Astrocyte (in vitro differentiated cells and primary cell): ENCODE measurements around the gene GRIK3.

ENCODE experiments used
- EZH2 ChIP-seq: IDR thresholded peaks from 2 replicates; pipeline ENCODE4 v1.6.1; 2012; ENCODE audit warnings: mild to moderate bottlenecking, low read length, inconsistent platforms; ENCODE audit not compliant: insufficient read depth
- TF ChIP-seq, protein P1 (sequence below): IDR thresholded peaks from 2 replicates; pipeline ENCODE4 v1.5.1; 2011; ENCODE audit warnings: low read depth, mild to moderate bottlenecking, inconsistent platforms, low read length, moderate library complexity; ENCODE audit not compliant: insufficient read depth

- TF ChIP-seq, protein P1, sequence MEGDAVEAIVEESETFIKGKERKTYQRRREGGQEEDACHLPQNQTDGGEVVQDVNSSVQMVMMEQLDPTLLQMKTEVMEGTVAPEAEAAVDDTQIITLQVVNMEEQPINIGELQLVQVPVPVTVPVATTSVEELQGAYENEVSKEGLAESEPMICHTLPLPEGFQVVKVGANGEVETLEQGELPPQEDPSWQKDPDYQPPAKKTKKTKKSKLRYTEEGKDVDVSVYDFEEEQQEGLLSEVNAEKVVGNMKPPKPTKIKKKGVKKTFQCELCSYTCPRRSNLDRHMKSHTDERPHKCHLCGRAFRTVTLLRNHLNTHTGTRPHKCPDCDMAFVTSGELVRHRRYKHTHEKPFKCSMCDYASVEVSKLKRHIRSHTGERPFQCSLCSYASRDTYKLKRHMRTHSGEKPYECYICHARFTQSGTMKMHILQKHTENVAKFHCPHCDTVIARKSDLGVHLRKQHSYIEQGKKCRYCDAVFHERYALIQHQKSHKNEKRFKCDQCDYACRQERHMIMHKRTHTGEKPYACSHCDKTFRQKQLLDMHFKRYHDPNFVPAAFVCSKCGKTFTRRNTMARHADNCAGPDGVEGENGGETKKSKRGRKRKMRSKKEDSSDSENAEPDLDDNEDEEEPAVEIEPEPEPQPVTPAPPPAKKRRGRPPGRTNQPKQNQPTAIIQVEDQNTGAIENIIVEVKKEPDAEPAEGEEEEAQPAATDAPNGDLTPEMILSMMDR, result no peak
- TF ChIP-seq EZH2, result no peak
These were observed 178.4 kb downstream of the GRIK3 start for GRCh38 chr1:36855699-36856494.
